HG03521 (cell line): ENCODE data around the gene SCGB3A1.

Experiments used
- ATAC-seq: cut with Tn5 transposase; IDR thresholded peaks from one replicate; pipeline ENCODE4 v1.9.1; 2021; ENCODE audit warnings: mild to moderate bottlenecking, moderate library complexity; ENCODE audit not compliant: unreplicated experiment

Gene SCGB3A1

GRCh38 chr5:180592176-180592575 is 877 bp upstream of the SCGB3A1 start:
- ATAC-seq, result no peak

GRCh38 chr5:180590543-180591310 is 572 bp downstream of the SCGB3A1 start:
- no peak for ATAC-seq

GRCh38 chr5:180589771-180590542 is 1.3 kb downstream of the SCGB3A1 start:
- no peak for ATAC-seq

GRCh38 chr5:180586870-180587269 is 4.4 kb downstream of the SCGB3A1 start:
- ATAC-seq, result no peak

GRCh38 chr5:180586204-180586603 is 5.1 kb downstream of the SCGB3A1 start:
- no peak for ATAC-seq

GRCh38 chr5:180583738-180584137 is 7.6 kb downstream of the SCGB3A1 start:
- no peak for ATAC-seq

GRCh38 chr5:180580681-180581080 is 10.6 kb downstream of the SCGB3A1 start:
- no peak for ATAC-seq

- ATAC-seq, result no peak
These were observed 15.7 kb downstream of the SCGB3A1 start for GRCh38 chr5:180575571-180575970.

- no peak for ATAC-seq
These were observed 22.4 kb downstream of the SCGB3A1 start for GRCh38 chr5:180568914-180569313.

GRCh38 chr5:180563994-180564393 is 27.3 kb downstream of the SCGB3A1 start:
- ATAC-seq, result no peak

GRCh38 chr5:180558232-180558631 is 33.1 kb downstream of the SCGB3A1 start:
- ATAC-seq, result no peak

- no peak for ATAC-seq
These were observed 34.0 kb downstream of the SCGB3A1 start for GRCh38 chr5:180557217-180557809.

GRCh38 chr5:180555168-180555921 is 36.0 kb downstream of the SCGB3A1 start:
- ATAC-seq, result no peak

- no peak for ATAC-seq
These were observed 37.8 kb downstream of the SCGB3A1 start for GRCh38 chr5:180553530-180553929.

- ATAC-seq, result no peak
These were observed 42.7 kb downstream of the SCGB3A1 start for GRCh38 chr5:180548563-180548962.

- ATAC-seq, result no peak
These were observed 46.1 kb downstream of the SCGB3A1 start for GRCh38 chr5:180545248-180545647.

- ATAC-seq, result no peak
These were observed 49.6 kb downstream of the SCGB3A1 start for GRCh38 chr5:180541710-180542109.
